Measurements from ENCODE around the gene B3GNT8.
A peak's percentile ranks its signal among the peaks of the same experiment; 100 is the strongest.

B3GNT8 gene

DNA sequence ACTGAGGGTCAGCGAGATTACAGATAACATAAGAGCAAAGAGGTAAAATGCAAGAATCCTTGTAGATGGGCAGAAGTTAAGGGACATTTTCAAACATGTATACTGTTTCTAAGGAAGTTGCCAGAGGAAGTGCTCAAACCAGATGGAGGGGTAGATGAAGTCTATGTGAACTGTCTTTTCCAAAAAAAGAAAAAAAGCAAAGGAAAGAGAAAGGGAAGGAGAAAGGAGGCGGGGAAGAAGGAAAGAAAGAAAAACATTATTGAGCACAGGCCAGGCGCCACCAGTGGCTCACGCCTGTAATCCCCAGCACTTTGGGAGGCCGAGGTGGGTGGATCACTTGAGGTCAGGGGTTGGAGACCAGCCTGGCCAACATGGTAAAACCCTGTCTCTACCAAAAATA lies 7.3 kb upstream of the B3GNT8 start:
- Histone ChIP-seq H3K36me3 (ENCODE audit: insufficient read depth, low read length) (peaks cover 45% of the 10 kb centered on the region), H3K4me3 (ENCODE audit: low read length) (no peak overlapping the region), H3K9ac (ENCODE audit: low read depth, low read length) (no peak overlapping the region), H3K27ac (ENCODE audit: low read depth, low read length) (no peak overlapping the region), H3K9me3 (ENCODE audit: insufficient read depth, low read depth, low read length) (no peaks in the 10 kb centered on the region), H3K4me1 (ENCODE audit: insufficient read depth, low read length) (no peaks in the 10 kb centered on the region), H3K27me3 (ENCODE audit: insufficient read depth, low read length) (no peaks in the 10 kb centered on the region)
- 87% methylated on average over 5 of the region's 5 CpGs for WGBS

DNA sequence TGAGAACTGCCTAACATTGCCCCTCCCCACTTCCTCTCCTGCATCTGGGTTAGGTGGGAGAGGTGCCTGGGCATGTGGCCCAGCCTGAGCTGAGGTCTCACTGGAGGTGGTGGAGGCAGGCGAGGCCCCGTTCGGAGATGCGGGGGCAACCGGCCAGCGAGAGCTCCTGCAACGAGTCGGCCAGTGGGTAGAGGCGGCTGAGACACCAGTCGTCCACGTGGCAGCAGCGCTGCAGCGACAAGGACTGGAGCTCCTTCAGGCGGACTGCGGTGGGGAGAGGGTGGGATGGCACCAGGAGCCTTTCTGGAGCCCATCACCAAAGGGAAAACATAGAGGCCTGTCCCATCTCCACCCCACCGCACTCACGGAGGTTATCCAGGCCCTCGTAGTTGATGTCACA lies 6.0 kb upstream of the B3GNT8 start:
- Histone ChIP-seq H3K4me3 (ENCODE audit: low read length) (no peak overlapping the region), H3K27ac (ENCODE audit: low read depth, low read length) (no peak overlapping the region), H3K36me3 (ENCODE audit: insufficient read depth, low read length) (peaks cover 45% of the 10 kb centered on the region), H3K9ac (ENCODE audit: low read depth, low read length) (no peak overlapping the region), H3K27me3 (ENCODE audit: insufficient read depth, low read length) (no peaks in the 10 kb centered on the region), H3K9me3 (ENCODE audit: insufficient read depth, low read depth, low read length) (no peaks in the 10 kb centered on the region), H3K4me1 (ENCODE audit: insufficient read depth, low read length) (peaks cover 6% of the 10 kb centered on the region; the same call in 1 of the 2 replicates)
- 97% methylated on average over 18 of the region's 18 CpGs for WGBS

DNA sequence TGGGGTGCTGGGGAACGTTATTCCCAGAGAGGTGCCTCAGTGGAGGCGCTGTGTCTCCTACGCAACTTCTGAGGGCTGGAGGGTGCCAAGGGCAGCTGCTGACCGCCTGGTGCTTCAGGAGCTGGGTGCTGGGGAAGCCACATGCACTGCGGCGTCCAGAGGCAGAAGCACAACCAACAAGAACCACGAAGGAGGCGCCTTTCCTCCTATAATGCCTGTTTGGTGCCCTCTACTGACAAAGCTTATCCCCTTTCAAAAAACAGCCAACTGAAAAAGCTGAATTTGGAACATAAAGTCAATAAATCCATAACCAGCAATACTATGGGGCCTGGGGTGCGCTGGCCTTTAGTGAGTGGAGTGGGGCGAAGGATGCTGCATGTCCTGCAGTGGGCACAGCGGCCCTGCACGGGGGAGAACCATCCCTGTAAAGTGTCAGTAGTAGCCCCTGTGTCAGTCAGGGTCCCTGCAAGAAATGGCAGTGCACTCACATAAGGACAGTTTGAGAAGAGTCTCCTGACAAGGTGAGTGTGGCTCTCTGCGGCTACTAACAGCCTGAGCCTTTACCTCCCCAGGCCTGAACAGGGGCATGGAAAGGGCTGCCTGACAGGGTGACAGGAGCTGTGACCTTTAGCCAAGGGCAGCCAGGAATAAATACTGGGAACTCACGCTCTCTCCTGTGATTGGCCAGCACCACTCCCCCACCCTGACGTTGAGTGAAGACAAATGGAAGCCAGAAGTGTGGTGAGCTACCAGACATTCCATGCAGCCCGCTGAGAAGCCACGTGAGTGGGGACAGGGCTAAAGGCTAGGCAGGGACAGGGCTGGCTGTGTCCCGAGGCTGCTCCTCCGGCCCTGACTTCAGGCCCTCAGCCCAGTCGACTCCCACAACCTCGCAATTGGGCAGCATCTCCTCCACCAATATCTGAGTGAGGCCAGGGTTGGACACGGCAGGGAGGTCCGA lies 4.5 kb upstream of the B3GNT8 start:
- H3K27ac ChIP-seq (ENCODE audit: low read depth, low read length) = no peak overlapping the region
- H3K27me3 ChIP-seq (ENCODE audit: insufficient read depth, low read length) = no peaks in the 10 kb centered on the region
- H3K4me3 ChIP-seq (ENCODE audit: low read length) = no peak overlapping the region
- 87% methylated on average over 23 of the region's 23 CpGs for WGBS
- H3K36me3 ChIP-seq (ENCODE audit: insufficient read depth, low read length) = peaks cover 38% of the 10 kb centered on the region
- peaks cover 9% of the 10 kb centered on the region for H3K4me1 ChIP-seq (ENCODE audit: insufficient read depth, low read length)
- H3K9me3 ChIP-seq (ENCODE audit: insufficient read depth, low read depth, low read length) = no peaks in the 10 kb centered on the region
- no peak overlapping the region for H3K9ac ChIP-seq (ENCODE audit: low read depth, low read length)

DNA sequence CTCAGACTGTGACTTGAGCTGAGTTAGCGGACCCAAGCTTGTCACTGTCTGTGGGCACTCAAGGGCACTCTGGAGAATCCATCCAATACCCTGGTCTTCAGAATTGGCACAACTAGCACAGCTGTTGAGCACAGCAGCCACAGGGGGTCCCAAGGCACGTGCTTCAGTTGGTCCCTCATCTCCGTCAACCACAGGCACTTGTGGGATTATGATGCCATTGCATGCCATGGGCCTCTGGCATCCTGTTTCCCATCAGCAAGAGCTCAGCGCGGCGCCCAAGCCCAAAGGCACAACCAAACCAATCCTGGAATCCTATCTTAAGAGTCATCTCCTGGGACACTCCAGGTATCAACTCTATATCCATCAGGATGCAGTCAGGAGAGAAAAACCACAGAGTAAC lies 3.7 kb upstream of the B3GNT8 start:
- Histone ChIP-seq H3K27me3 (ENCODE audit: insufficient read depth, low read length) (no peaks in the 10 kb centered on the region), H3K36me3 (ENCODE audit: insufficient read depth, low read length) (peaks cover 33% of the 10 kb centered on the region), H3K9me3 (ENCODE audit: insufficient read depth, low read depth, low read length) (no peaks in the 10 kb centered on the region), H3K9ac (ENCODE audit: low read depth, low read length) (no peak overlapping the region), H3K27ac (ENCODE audit: low read depth, low read length) (no peak overlapping the region), H3K4me1 (ENCODE audit: insufficient read depth, low read length) (peaks cover 11% of the 10 kb centered on the region), H3K4me3 (ENCODE audit: low read length) (no peak overlapping the region)
- WGBS = 80% methylated on average over 6 of the region's 6 CpGs

DNA sequence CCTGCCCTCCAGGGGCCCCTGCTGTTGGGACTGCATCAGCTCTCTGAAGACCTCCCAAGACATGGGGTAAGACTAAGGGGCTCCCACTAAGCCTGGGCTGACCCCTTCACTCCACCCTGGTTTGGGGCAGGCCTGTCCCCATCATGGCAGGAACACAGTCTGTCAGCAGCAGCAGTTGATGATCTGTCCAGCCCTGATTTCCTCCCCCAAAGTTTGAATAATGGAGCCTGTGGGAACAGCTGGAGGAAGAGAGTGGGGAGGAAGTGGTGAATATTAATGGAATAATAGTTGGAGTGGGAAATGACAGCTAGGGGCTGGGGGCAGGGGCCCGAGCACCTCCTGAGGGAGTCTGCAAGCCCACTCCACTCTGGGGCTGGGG lies 1.3 kb upstream of the B3GNT8 start:
- Histone ChIP-seq H3K36me3 (ENCODE audit: insufficient read depth, low read length) (peaks cover 35% of the 10 kb centered on the region), H3K9me3 (ENCODE audit: insufficient read depth, low read depth, low read length) (no peaks in the 10 kb centered on the region), H3K27me3 (ENCODE audit: insufficient read depth, low read length) (no peaks in the 10 kb centered on the region), H3K4me1 (ENCODE audit: insufficient read depth, low read length) (peaks cover 11% of the 10 kb centered on the region), H3K27ac (ENCODE audit: low read depth, low read length) (no peak overlapping the region), H3K4me3 (ENCODE audit: low read length) (peak overlapping the region; percentile 53), H3K9ac (ENCODE audit: low read depth, low read length) (no peak overlapping the region)
- 91% methylated on average over 1 of the region's 1 CpG for WGBS

DNA sequence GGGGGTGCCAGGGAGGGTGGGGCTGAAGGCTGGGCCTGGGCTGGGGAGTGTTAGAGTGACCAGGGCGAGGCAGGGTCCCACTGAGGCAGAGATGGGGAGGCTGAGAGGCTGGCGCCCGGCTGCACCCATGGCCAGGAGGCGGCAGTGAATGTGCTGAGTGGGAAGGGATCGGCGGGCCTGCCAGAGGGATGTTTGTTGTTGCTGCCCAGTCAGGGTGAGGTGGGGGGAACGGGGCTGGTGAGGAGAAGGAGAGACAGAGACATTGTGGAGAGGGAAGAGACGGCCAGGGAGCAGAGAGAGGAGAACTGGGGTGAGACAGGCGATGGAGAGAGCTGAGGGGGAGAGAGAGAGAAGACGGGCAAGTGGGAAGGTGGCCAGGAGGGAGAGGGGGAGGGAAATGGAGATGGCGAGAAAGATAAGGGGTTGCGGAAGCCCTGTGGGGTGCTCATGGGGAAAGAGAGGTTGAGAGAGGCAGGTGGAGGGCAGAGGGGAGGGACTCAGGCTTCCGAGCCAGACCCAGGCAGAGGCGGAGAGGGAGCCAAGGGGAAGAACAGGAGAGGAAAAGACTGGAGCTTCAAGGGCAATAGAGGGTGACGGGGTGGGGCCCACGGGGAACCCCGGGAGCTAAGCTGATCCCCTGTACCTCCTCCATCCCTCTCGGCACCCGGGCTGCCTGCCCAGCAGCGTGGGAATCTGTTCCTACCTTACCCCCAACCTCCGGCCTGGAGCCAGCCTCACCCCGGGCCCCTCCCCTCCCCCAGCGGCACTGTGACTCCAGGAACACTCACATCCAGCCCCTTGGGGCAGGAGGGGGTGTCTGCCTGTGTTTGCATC lies 690 bp upstream of the B3GNT8 start:
- 12% methylated on average over 23 of the region's 23 CpGs for WGBS
- Histone ChIP-seq H3K36me3 (ENCODE audit: insufficient read depth, low read length) (peaks cover 33% of the 10 kb centered on the region), H3K4me3 (ENCODE audit: low read length) (peak overlapping the region; percentile 53)

DNA sequence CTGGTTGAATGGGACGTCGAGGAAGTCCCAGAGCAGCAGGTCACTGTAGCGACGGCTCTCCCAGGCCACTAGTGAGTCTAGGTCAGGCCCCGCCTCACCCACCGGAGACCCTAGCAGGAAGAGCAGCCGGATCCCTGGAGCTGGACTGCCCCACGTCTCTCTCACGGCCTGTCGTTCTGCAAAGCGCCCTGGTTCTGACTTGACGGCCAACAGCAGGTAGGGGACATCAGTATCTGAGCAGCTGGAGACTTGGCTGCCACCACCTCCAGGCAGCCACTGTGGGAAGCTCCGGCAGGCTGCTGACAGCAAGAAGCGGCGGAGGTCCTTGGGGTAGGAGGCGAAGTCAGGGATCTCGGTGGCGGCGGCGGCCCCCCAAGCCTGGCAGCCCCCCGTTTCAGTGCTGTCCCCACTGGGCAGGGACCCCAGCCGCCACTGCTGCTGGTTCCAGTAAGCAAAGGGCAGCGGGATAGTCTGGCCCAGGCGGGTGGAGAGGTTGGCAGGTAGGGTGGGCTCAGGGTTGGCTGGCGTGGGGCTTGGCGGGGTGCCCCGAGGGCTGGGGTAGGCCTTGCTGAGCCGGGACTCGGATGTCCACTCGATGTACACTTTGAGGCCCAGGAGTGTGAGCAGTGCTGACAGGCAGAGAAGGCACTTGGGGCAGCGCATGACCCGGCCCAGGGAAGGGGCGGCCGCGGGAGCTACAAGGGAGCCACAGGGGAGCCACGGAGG lies 895 bp downstream of the B3GNT8 start:
- WGBS = 89% methylated on average over 36 of the region's 36 CpGs
- peaks cover 24% of the 10 kb centered on the region for H3K36me3 ChIP-seq (ENCODE audit: insufficient read depth, low read length)
- no peaks in the 10 kb centered on the region for H3K27me3 ChIP-seq (ENCODE audit: insufficient read depth, low read length)
- H3K9ac ChIP-seq (ENCODE audit: low read depth, low read length) = no peak overlapping the region
- H3K4me1 ChIP-seq (ENCODE audit: insufficient read depth, low read length) = peaks cover 11% of the 10 kb centered on the region
- H3K27ac ChIP-seq (ENCODE audit: low read depth, low read length) = no peak overlapping the region
- peak overlapping the region; percentile 57; the same call in 1 of the 2 replicates for H3K4me3 ChIP-seq (ENCODE audit: low read length)
- H3K9me3 ChIP-seq (ENCODE audit: insufficient read depth, low read depth, low read length) = no peaks in the 10 kb centered on the region

More for the DNA sequence above, 690 bp upstream of the B3GNT8 start:
- Histone ChIP-seq H3K9me3 (ENCODE audit: insufficient read depth, low read depth, low read length) (no peaks in the 10 kb centered on the region), H3K9ac (ENCODE audit: low read depth, low read length) (peak overlapping the region; percentile 39; the same call in 1 of the 2 replicates), H3K4me1 (ENCODE audit: insufficient read depth, low read length) (peaks cover 11% of the 10 kb centered on the region), H3K27me3 (ENCODE audit: insufficient read depth, low read length) (no peaks in the 10 kb centered on the region), H3K27ac (ENCODE audit: low read depth, low read length) (no peak overlapping the region)

DNA sequence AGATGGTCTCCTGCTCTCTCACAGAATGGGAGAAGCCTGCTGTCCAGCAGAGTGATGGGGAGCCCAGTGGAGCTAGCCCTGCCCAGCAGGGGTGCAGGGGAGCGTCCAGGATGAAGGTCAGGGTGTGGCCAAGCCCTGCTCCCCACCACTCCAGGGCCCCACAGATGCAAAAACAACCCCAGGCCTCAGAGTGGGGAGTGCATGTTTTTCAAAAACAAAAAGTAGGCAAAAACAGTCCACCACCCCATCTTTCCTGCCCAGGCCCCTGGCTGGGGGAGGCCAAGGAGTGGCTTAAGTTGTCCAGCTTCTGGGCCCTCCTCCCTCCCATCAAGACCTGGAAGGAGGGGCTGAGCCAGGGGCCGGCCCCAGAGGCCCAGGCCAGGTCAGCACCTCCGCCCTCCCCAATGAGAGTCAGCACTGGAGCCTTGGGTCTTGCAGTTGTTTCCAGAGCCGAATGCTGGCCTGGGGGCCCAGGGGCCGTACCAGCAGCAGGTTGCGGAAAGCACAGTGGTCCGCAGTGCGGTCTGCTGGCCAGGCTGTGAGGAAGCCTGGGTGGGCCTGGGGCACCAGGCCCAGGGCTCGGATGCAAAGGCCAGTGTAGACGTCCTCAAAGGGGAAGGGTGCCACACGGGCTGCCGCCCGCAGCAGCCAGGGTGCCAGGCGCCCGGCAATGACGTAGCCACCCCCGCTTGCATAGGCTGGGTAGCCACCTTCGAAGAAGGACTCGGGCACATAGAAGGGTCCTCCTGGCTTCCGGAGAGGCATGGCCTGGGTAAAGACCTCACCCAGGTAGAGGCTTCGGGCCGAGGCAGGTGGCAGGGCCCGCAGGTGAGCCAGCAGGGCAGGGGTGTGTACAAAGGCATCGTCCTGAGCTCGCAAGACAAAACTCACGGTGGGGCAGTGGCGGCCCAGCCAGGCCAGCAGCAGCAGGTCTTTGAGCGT lies 1.7 kb downstream of the B3GNT8 start:
- Histone ChIP-seq H3K9ac (ENCODE audit: low read depth, low read length) (no peak overlapping the region), H3K4me3 (ENCODE audit: low read length) (no peak overlapping the region), H3K4me1 (ENCODE audit: insufficient read depth, low read length) (peaks cover 11% of the 10 kb centered on the region), H3K27me3 (ENCODE audit: insufficient read depth, low read length) (no peaks in the 10 kb centered on the region), H3K9me3 (ENCODE audit: insufficient read depth, low read depth, low read length) (no peaks in the 10 kb centered on the region), H3K27ac (ENCODE audit: low read depth, low read length) (no peak overlapping the region), H3K36me3 (ENCODE audit: insufficient read depth, low read length) (peaks cover 16% of the 10 kb centered on the region)
- 95% methylated on average over 28 of the region's 28 CpGs for WGBS

DNA sequence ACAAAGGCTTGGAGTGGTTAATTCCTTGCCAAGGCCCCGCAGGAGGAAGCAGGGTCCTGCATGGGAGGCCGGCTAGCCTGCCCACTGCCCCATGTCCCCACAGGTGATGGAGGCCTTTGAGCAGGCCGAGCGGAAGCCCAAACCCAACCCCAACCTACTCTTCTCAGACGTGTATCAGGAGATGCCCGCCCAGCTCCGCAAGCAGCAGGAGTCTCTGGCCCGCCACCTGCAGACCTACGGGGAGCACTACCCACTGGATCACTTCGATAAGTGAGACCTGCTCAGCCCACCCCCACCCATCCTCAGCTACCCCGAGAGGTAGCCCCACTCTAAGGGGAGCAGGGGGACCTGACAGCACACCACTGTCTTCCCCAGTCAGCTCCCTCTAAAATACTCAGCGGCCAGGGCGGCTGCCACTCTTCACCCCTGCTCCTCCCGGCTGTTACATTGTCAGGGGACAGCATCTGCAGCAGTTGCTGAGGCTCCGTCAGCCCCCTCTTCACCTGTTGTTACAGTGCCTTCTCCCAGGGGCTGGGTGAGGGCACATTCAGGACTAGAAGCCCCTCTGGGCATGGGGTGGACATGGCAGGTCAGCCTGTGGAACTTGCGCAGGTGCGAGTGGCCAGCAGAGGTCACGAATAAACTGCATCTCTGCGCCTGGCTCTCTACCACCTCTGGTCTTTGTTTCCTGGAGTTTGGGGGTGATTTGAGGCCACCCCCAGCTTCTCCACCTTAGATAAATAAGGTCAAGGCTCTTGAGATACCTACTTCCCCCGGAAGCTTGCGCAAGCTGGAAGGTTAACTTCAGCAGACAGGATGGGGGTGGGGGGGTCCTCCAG lies 2.6 kb downstream of the B3GNT8 start:
- 90% methylated on average over 21 of the region's 21 CpGs for WGBS

More for the DNA sequence above, 2.6 kb downstream of the B3GNT8 start:
- Histone ChIP-seq H3K27me3 (ENCODE audit: insufficient read depth, low read length) (no peaks in the 10 kb centered on the region), H3K9ac (ENCODE audit: low read depth, low read length) (no peak overlapping the region), H3K4me1 (ENCODE audit: insufficient read depth, low read length) (peaks cover 11% of the 10 kb centered on the region), H3K36me3 (ENCODE audit: insufficient read depth, low read length) (peaks cover 24% of the 10 kb centered on the region), H3K9me3 (ENCODE audit: insufficient read depth, low read depth, low read length) (no peaks in the 10 kb centered on the region), H3K4me3 (ENCODE audit: low read length) (no peak overlapping the region), H3K27ac (ENCODE audit: low read depth, low read length) (no peak overlapping the region)

Measured in HUES64 (cell line).